Measurements from ENCODE around the gene PKD1.

DNA sequence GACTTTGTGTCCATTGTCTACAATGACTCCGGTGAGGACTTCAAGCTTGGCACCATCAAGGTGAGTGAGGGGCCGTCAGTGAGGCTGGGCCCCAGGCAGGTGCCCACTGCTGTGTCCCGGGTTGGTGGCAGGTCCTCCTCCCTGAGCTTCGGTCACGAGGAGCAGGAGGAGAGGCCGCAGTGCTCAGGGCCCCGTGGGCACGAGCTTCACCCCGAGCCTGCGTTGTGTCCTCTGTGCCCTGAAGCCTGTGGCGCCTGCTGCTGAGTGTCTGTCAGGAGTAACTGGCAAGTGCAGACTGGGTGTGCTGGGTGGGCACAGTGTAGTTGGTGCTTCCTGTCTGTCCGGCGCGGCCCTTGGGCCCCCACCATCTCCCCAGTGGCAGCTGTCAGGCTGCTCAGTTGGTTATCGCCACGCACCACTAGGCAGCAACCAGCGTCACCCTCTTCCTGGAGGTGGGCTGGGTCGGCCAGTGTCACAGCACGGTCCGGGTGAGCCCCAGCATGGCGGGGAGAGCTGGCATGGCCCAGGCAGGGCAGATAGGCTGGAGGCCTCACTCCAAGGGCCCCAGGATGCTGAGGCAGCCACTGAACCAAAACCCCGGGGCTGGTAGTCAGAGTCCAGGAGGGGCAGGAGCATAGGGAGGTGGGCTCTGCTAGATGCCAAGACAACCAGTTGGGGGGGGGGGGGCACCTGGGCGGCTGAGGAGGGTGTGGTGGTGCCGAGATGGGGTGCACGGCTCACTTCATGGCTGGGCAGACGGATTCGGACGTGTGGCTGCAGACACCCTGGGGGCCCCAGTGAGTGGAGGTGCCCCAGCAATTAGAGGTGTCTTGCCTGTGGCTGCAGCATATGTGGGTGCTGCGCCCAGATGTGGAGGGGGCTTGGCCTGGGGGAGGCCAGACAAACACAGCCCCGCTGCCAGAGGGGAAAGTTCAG lies 48.6 kb downstream of the PKD1 start:
- TF ChIP-seq EZH2 (IDR thresholded peaks at IDR 0.05) = no peak
- no peak for TF ChIP-seq POLR2AphosphoS5 (IDR thresholded peaks at IDR 0.05; ENCODE audit: borderline replicate concordance, low read depth, low read length)
